ENCODE results near the gene KRT6A.
"Not testable (repeated sequence)": the region's sequence is repeated elsewhere in the genome, so short reads cannot be mapped to it uniquely, and the experiment has no call there.

Gene KRT6A

DNA sequence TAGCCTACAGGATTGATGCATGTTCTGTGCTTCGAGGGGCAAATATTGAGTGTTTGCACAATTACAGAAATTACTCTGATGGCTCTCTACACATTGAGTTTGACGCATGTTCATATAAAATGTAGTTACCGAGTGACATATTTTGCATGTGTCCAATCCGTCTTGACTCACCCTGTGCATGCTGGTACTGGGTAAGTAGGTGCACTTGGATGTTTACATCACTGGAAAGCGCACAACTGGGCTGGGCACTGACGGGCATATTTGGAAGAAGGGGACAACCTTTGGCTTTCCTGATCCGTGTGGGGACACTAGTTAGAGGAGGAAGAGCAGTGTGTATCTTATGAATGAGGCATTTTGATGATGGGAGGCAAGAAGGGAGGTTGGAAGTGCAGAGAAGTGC, 4.9 kb upstream of the KRT6A start:
- TF ChIP-seq POLR2A (IDR thresholded peaks at IDR 0.05; ENCODE audit: low read depth, low read length) (no peak), POLR2AphosphoS5 (IDR thresholded peaks at IDR 0.05; ENCODE audit: low read depth, low read length) (no peak), TAF1 (IDR thresholded peaks at IDR 0.05; ENCODE audit: borderline replicate concordance, low read depth, low read length) (no peak)
- FAIRE-seq, result no peak

DNA sequence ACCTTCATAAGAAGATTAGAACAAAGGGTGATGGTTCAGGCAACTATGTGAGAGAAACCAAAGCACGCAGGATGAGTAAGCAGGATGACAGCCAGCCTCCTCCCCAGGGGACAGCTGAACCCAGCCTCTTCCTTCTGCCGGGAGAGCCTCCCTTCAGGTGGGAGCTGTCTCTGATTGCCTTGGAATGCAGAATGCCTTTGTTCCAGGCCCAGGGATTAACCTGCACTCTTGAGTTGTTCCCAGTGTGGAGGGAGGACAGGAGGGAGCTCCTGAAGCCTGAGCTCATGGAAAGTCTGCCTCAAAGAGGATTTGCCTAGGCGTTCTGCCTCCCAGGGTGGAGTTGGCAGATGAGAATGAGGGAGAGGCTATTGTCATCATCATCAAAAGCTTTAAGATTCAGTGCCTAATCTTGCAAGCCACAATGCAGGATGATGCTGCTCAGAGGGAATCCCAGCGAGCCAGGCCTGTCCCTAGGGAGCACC, 3.6 kb upstream of the KRT6A start:
- no peak for TF ChIP-seq POLR2A (IDR thresholded peaks at IDR 0.05; ENCODE audit: low read depth, low read length)
- TF ChIP-seq TAF1 (IDR thresholded peaks at IDR 0.05; ENCODE audit: borderline replicate concordance, low read depth, low read length), result no peak
- no peak for TF ChIP-seq POLR2AphosphoS5 (IDR thresholded peaks at IDR 0.05; ENCODE audit: low read depth, low read length)
- FAIRE-seq, result no peak
- no peak for DNase-seq (ENCODE audit: insufficient read length)

More for the DNA sequence above, 4.9 kb upstream of the KRT6A start:
- no peak for DNase-seq (ENCODE audit: insufficient read length)

DNA sequence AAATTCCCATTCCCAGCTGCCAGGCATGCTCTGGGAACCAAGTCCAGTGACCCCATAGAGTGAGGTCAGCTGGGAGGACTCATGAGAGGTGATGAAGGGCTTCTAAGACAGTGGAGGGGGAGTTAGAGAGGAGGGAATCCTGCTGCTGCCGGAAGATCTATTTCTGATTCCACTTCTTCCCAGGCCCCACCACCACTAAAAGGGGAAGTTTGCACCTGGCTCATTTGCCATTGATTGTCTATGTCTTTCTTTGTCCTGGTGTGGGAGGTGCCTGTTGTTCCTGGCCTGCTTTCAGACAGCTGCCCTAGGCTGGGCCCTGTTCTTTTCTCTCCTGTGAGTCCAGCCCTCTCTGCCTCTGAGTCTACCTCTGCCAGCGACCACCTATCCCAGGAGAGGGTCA, 3.0 kb upstream of the KRT6A start:
- DNase-seq (ENCODE audit: insufficient read length) (no peak), FAIRE-seq (no peak)
- TF ChIP-seq TAF1 (IDR thresholded peaks at IDR 0.05; ENCODE audit: borderline replicate concordance, low read depth, low read length) (no peak), POLR2AphosphoS5 (IDR thresholded peaks at IDR 0.05; ENCODE audit: low read depth, low read length) (no peak), POLR2A (IDR thresholded peaks at IDR 0.05; ENCODE audit: low read depth, low read length) (no peak)

DNA sequence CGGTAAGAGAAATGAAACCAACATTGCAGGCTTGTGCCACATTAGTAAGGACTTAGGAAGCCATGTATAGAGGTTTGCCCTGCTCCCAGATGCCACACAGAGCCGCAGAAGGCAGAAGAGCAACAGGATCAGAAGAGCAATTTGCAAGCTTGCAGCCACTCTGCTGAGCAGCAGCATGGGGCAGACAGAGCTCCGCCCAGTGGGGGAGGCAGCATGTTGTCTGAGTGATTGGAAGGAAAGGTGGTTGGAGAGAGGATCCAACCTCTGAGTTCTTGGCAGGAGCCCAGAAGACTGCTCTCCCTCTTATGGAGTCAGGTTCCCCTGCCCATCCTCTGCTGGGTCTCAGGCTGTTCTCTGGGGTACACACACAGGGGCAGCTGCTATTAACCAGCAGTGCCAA, 2.3 kb upstream of the KRT6A start:
- TF ChIP-seq POLR2A (IDR thresholded peaks at IDR 0.05; ENCODE audit: low read depth, low read length) (no peak), TAF1 (IDR thresholded peaks at IDR 0.05; ENCODE audit: borderline replicate concordance, low read depth, low read length) (no peak), POLR2AphosphoS5 (IDR thresholded peaks at IDR 0.05; ENCODE audit: low read depth, low read length) (no peak)
- FAIRE-seq (no peak), DNase-seq (ENCODE audit: insufficient read length) (no peak)

DNA sequence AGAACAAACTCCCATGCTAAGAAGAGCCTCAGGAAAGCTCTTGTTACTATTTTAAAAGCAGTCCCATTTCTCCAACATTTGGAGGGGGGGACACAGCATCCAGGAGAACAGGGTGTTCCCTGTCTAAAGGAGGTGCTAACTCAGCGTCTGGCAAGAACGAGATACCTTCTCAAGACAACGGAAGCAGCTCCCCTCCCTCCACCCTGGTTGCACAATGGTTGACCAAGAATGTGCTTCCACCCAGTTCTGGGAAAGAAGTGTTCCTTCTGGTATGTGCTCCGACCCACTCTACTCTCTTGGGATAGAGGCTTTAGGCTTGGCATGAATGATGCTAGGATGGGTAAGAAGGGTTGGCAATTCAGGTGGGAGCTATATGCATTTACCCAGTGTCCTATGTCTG, 1.5 kb upstream of the KRT6A start:
- FAIRE-seq (no peak), DNase-seq (ENCODE audit: insufficient read length) (no peak)
- no peak for TF ChIP-seq TAF1 (IDR thresholded peaks at IDR 0.05; ENCODE audit: borderline replicate concordance, low read depth, low read length)
- TF ChIP-seq POLR2A (IDR thresholded peaks at IDR 0.05; ENCODE audit: low read depth, low read length), result no peak
- no peak for TF ChIP-seq POLR2AphosphoS5 (IDR thresholded peaks at IDR 0.05; ENCODE audit: low read depth, low read length)

DNA sequence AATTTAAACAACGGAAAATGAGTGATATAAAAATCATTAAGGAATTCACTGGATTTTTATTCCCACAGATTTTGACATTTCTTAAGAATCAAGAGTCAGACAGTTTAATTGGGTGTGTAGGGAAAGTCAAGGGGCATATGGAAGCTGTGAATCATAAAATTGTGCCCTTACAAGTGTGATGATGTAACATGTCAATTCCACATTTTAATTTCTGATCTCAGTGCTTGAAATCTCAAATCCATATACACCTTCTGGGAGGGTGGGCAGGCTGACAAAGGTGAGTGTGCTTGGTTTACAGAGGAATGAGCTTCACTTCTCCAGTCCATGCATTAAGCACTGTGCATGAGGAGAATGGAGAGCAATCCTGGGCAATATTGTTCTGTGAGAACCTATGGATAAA, 1.0 kb upstream of the KRT6A start:
- no peak for TF ChIP-seq POLR2AphosphoS5 (IDR thresholded peaks at IDR 0.05; ENCODE audit: low read depth, low read length)
- TF ChIP-seq POLR2A (IDR thresholded peaks at IDR 0.05; ENCODE audit: low read depth, low read length), result no peak
- no peak for TF ChIP-seq TAF1 (IDR thresholded peaks at IDR 0.05; ENCODE audit: borderline replicate concordance, low read depth, low read length)
- FAIRE-seq (no peak), DNase-seq (ENCODE audit: insufficient read length) (no peak)

DNA sequence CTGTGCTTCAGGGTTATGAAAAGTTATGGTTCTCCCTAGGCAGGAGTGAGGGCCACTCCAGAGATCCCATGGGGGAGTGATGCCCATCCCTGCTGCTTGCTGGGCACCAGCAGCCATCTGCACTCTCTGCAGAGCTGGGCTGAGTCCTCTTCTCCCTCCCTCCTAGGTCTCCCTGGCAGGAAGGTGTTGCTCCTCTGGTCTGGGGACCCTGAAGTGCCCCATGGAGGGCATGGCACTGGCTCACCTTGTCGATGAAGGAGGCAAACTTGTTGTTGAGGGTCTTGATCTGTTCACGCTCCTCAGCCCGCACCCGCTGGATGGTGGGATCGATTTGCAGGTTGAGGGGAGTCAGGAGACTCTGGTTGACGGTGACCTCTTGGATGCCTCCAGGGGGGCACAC, 652 bp downstream of the KRT6A start:
- FAIRE-seq; DNase-seq (ENCODE audit: insufficient read length): not testable (repeated sequence)

DNA sequence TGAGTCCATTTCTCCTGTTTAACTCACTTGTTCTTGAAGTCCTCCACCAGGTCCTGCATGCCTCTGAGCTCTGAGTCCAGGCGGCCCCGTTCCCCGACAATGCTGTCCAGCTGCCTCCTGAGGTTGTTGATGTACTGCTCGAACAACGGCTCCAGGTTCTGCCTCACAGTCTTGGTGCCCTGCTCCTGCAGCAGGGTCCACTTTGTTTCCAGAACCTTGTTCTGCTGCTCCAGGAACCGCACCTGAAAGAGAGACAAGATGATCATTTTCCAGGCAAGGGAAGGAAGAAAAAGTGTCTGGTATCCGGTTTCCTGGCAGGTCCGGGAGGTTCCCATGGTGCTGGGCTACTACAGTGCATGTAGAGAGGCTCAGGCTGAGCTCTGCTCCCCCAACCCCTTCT, 1.6 kb downstream of the KRT6A start:
- FAIRE-seq; DNase-seq (ENCODE audit: insufficient read length): not testable (repeated sequence)

DNA sequence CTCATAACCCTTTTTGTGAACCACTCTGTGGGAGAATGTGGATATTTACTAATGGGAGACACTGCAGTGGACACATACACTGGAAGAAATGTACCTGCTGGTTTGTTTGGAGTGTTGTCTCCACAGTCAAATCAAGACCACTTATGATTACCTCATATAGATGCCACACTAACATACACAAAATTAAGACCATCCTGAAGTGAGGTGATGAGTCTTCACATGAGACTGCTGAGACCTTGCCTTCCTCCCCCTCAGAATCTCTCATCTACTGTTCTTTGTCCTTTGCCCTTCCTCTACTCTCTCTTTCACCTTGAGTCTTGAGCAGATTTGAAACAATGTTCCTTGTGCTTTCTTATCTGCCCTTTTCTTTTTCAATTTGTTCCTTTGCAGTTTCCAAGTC, 4.3 kb downstream of the KRT6A start:
- no peak for TF ChIP-seq POLR2AphosphoS5 (IDR thresholded peaks at IDR 0.05; ENCODE audit: low read depth, low read length)
- no peak for TF ChIP-seq TAF1 (IDR thresholded peaks at IDR 0.05; ENCODE audit: borderline replicate concordance, low read depth, low read length)
- TF ChIP-seq POLR2A (IDR thresholded peaks at IDR 0.05; ENCODE audit: low read depth, low read length), result no peak
- FAIRE-seq, result no peak

DNA sequence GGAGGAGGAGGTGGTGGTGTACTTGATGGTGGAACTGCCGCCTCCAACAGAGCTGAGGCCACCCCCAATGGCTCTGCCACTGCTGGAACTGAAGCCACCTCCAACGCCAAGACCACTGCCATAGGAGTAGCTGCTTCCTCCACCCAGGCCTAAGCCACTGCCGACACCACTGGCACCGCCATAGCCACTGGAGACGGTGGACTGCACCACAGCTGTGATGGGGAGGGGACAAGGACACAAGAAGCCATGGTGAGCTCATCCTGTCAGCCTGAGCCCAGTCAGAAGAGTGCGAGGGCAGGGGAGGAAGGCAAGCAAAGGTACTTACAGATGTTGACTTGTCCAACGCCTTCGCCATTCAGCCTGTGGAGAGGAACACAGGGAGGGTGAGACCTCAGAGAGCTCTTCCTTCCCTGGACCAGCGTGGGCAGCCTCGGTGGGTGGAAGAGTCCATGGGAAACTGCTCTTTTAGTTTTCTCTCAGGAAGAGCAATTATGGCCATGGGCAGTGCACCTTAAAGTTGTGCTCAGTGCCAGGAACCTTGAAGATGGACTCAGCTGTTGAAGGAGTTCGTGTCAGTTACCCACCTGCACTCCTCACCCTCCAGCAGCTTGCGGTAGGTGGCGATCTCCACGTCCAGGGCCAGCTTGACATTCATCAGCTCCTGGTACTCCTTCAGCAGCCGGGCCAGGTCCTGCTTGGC, 5.2 kb downstream of the KRT6A start:
- not testable (repeated sequence) for DNase-seq (ENCODE audit: insufficient read length); FAIRE-seq

More for the DNA sequence above, 4.3 kb downstream of the KRT6A start:
- no peak for DNase-seq (ENCODE audit: insufficient read length)

DNA sequence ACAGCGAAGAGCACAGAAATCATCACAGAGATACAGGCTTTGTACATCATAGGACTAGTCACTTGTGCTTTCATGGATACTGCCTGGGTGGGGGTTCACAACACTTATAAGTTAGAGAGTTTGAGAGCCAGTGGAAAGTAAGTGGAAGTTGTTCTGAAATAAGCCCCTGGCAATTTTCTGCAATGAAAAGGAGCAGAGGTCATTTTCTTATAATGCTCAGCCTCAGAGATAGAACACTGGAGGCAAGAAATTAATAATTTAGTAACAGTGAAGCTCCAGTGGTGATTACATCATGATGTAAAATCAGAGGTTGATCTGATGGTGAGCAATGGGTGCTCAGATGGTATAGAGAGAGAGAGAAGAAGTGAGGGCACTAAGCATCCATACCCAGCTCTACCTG, 5.8 kb downstream of the KRT6A start:
- DNase-seq (ENCODE audit: insufficient read length), result no peak
- no peak for FAIRE-seq
- TF ChIP-seq TAF1 (IDR thresholded peaks at IDR 0.05; ENCODE audit: borderline replicate concordance, low read depth, low read length) (no peak), POLR2A (IDR thresholded peaks at IDR 0.05; ENCODE audit: low read depth, low read length) (no peak), POLR2AphosphoS5 (IDR thresholded peaks at IDR 0.05; ENCODE audit: low read depth, low read length) (no peak)

DNA sequence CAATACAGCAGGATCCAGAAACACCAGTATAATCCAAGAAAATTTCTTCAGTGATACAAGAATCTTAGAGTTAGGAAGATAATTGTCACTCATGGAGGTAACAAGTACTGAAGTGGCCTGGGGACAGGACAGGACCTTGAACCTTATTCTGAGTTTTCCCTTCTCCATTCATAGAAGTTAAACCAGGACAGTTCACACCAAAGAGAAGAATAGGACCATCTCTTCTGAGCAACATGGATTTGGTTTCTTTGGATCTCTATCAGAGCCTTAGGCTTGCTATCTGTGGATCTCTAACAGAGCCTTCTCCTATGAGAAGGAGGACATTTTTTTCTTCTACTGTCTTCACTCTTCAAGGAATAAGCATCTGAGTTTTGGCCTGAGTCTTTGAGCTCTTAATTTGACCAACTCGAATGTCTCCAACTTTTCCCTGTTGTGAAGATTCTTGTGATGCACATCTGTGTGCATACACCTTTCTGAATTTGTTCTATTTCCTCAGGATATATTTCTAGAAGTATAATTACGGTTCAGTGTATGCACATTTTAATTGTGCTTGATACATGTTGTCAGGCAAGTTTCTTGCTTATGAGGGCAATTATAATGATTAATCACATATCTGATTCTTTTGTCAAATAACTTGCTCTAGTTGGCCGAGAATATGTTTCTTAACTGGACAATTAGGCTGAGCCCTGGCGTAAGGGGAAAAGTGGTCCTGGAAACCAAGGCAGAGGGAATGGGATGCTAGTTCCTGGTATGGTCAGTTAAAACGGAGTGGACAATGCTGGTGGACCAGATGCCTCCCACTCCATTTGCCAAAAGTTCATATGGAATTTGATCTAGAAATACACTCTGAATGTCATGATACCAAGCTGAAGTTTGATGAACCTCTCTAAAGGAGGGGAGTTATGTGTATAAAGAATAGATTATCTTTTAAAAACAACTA, 6.6 kb downstream of the KRT6A start:
- FAIRE-seq (no peak), DNase-seq (ENCODE audit: insufficient read length) (no peak)
- TF ChIP-seq TAF1 (IDR thresholded peaks at IDR 0.05; ENCODE audit: borderline replicate concordance, low read depth, low read length), result no peak
- TF ChIP-seq POLR2A (IDR thresholded peaks at IDR 0.05; ENCODE audit: low read depth, low read length), result no peak
- TF ChIP-seq POLR2AphosphoS5 (IDR thresholded peaks at IDR 0.05; ENCODE audit: low read depth, low read length), result no peak

All from GM12892 (cell line).